Osteocyte (in vitro differentiated cells): ENCODE data around the gene ZNF593OS. TPM values are rescaled to one million over a fixed set of nuclear protein-coding genes. Genes with fewer than 3 reads are reported as not detected.

ENCODE experiments used
- DNase-seq: peaks from one replicate; pipeline ENCODE4 v3.0.0; 2021; ENCODE audit warnings: mixed read lengths; ENCODE audit not compliant: unreplicated experiment; ENCODE audit errors: extremely low spot score
- H3K27ac Mint-ChIP-seq: one replicate; pipeline ENCODE4 v1.8.0; 2021; ENCODE audit warnings: mild to moderate bottlenecking, mixed read lengths; ENCODE audit not compliant: unreplicated experiment
- H3K27me3 Mint-ChIP-seq: one replicate; pipeline ENCODE4 v1.8.0; 2021; ENCODE audit warnings: mixed read lengths; ENCODE audit not compliant: unreplicated experiment
- H3K36me3 Mint-ChIP-seq: one replicate; pipeline ENCODE4 v1.8.0; 2021; ENCODE audit warnings: mixed read lengths; ENCODE audit not compliant: unreplicated experiment
- H3K4me1 Mint-ChIP-seq: one replicate; pipeline ENCODE4 v1.8.0; 2021; ENCODE audit warnings: mixed read lengths; ENCODE audit not compliant: unreplicated experiment
- H3K4me3 Mint-ChIP-seq: one replicate; pipeline ENCODE4 v1.8.0; 2021; ENCODE audit warnings: mild to moderate bottlenecking, moderate library complexity, mixed read lengths; ENCODE audit not compliant: unreplicated experiment
- H3K9me3 Mint-ChIP-seq: one replicate; pipeline ENCODE4 v1.8.0; 2021; ENCODE audit warnings: mixed read lengths; ENCODE audit not compliant: unreplicated experiment
- total RNA-seq: library from RNA; stranded (reverse); gene quantifications from 2 replicates; pipeline ENCODE4 v1.2.1, GENCODE V29; 2021
- TF ChIP-seq, protein P1 (sequence below): fragments of 200-600 bp; sonication (generic); IDR thresholded peaks from 2 replicates; pipeline ENCODE4 v1.5.0; 2021; ENCODE audit warnings: antibody characterized with exemption, mild to moderate bottlenecking, moderate library complexity

Gene ZNF593OS
- total RNA-seq, 1 donor from 2014 or later: not detected

DNA sequence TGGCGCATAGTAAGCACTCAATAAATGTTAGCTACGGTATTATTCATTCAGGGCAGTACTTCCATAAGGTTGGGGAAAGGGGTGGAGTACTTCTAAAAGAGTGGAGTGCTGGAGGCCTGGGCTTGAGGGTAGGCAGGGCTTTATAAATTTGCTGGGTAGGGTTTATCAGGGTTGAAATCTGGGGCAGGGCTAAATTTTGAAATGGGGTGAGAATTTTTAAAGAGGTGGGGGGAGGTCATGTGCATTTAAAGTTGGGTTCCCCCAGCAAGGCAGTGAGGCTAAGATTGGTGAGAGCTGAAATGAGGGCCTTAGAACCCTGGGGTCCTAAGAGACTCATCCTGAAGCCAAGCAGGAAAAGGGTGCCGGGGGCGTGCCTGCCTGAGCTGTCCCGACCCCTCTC is 28.8 kb upstream of the ZNF593OS start:
- Mint-ChIP-seq H3K27me3 (peaks cover 43% of the 10 kb centered on the region), H3K9me3 (no peaks in the 10 kb centered on the region), H3K36me3 (no peaks in the 10 kb centered on the region), H3K4me1 (no peaks in the 10 kb centered on the region), H3K27ac (no peak overlapping the region), H3K4me3 (no peak overlapping the region)
- TF ChIP-seq, protein P1, sequence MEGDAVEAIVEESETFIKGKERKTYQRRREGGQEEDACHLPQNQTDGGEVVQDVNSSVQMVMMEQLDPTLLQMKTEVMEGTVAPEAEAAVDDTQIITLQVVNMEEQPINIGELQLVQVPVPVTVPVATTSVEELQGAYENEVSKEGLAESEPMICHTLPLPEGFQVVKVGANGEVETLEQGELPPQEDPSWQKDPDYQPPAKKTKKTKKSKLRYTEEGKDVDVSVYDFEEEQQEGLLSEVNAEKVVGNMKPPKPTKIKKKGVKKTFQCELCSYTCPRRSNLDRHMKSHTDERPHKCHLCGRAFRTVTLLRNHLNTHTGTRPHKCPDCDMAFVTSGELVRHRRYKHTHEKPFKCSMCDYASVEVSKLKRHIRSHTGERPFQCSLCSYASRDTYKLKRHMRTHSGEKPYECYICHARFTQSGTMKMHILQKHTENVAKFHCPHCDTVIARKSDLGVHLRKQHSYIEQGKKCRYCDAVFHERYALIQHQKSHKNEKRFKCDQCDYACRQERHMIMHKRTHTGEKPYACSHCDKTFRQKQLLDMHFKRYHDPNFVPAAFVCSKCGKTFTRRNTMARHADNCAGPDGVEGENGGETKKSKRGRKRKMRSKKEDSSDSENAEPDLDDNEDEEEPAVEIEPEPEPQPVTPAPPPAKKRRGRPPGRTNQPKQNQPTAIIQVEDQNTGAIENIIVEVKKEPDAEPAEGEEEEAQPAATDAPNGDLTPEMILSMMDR: no peak
- no peak for DNase-seq

DNA sequence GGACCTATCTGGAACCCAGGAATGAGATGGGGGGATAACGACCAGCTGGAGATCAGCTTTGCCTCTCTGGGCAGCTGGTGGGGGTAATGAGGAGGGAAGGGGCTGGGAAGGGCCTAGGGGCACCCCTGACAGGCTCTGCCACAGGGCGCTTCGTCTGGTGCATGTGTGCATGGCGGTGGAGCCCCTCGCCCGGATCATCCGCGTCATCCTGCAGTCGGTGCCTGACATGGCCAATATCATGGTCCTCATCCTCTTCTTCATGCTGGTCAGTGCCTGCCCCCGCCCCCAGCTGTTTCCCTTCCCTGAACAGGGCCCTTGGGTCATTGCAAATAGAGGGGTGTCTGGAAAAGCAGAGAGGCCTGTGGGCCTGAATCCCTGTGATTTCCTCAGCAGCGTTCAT is 26.2 kb upstream of the ZNF593OS start:
- TF ChIP-seq, protein P1: no peak
- no peaks in the 10 kb centered on the region for H3K4me1 Mint-ChIP-seq

DNA sequence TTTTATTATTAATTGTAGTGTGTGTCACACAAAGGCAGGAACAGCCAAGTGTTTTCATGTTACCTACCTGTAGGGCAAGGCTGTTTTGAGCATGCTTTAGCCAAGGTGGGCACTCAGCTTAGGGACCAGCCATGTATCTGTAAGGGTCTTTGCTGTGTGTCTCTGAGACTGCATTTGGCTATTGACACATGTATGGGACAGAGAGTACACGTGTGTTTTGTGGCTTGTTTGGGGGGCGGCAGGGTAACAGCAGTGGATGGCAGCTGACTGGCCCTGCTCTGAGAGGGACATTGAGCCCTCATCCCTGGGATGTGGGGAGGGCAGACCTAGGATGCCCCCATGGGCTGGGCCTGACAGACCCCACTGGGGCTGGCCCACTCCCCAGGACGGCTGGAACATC is 25.7 kb upstream of the ZNF593OS start:
- Mint-ChIP-seq H3K4me3 (no peak overlapping the region), H3K4me1 (no peaks in the 10 kb centered on the region), H3K36me3 (no peaks in the 10 kb centered on the region), H3K27me3 (peaks cover 41% of the 10 kb centered on the region), H3K9me3 (no peaks in the 10 kb centered on the region), H3K27ac (no peak overlapping the region)
- no peak for DNase-seq
- TF ChIP-seq, protein P1: no peak

More for the DNA sequence above, 26.2 kb upstream of the ZNF593OS start:
- Mint-ChIP-seq H3K36me3 (no peaks in the 10 kb centered on the region), H3K4me3 (no peak overlapping the region), H3K9me3 (no peaks in the 10 kb centered on the region), H3K27ac (no peak overlapping the region), H3K27me3 (peaks cover 43% of the 10 kb centered on the region)
- no peak for DNase-seq

DNA sequence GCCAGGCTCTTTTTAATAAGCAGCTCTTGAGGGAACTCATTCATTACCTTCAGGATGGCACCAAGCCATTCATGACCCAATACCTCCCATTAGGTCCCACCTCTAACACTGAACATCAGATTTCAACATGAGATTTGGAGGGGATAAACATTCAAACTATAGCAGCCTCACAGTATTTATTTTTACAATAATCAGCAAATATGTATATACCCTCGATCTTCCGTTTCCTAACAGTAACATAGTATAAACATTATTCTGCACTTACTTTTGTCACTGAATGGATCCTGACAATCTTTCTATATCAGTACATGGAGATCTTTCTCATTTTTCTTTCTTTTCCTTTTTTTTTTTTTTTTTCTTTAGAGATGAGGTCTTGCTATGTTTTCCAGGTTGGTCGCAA is 24.2 kb upstream of the ZNF593OS start:
- Mint-ChIP-seq H3K27ac (no peak overlapping the region), H3K27me3 (peaks cover 41% of the 10 kb centered on the region), H3K9me3 (no peaks in the 10 kb centered on the region), H3K4me1 (no peaks in the 10 kb centered on the region), H3K4me3 (no peak overlapping the region), H3K36me3 (no peaks in the 10 kb centered on the region)
- TF ChIP-seq, protein P1: no peak
- no peak for DNase-seq

DNA sequence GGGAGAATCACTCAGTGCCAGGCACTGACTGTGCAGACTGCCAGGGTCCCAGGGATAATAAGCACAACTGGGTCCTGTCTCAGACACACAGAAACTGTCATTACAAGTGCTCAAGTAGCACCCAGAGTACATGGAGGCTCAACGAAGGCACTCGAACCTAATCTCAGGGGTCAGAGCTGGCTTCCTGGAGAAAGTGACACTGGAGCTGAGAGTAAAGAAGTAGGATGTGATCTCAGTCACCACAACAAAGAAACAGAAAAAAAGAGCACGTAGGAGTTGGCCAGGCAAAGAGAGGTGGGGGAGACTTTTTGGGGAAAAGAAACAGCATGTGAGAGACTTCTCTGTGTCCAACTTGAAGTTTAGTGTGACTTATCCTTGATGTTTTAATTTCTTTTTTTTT is 20.1 kb upstream of the ZNF593OS start:
- Mint-ChIP-seq H3K4me1 (no peaks in the 10 kb centered on the region), H3K36me3 (no peaks in the 10 kb centered on the region), H3K27ac (no peak overlapping the region)

More for the DNA sequence above, 20.1 kb upstream of the ZNF593OS start:
- H3K4me3 Mint-ChIP-seq: no peak overlapping the region
- no peak for DNase-seq
- no peaks in the 10 kb centered on the region for H3K9me3 Mint-ChIP-seq
- peaks cover 24% of the 10 kb centered on the region for H3K27me3 Mint-ChIP-seq
- TF ChIP-seq, protein P1: no peak
